Keratinocyte (primary cell): ENCODE results near the gene HMCN2. TPM values are rescaled to one million over a fixed set of nuclear protein-coding genes. Genes with fewer than 3 reads are reported as not detected.

Source experiments
- DNase-seq: peaks from one replicate; pipeline ENCODE4 v3.0.0-alpha.2; 2011; ENCODE audit warnings: low read depth, missing footprints, low spot score
- FAIRE-seq: peaks from 2 replicates; lab custom pipeline; 2011; peaks lifted over from hg19 to GRCh38; lab: Jason Lieb, UNC
- H2AFZ ChIP-seq: 2 replicates; pipeline ENCODE4 v1.6.0; 2012; ENCODE audit warnings: low read length, control low read depth, inconsistent platforms; ENCODE audit not compliant: control insufficient read depth
- H3K27ac ChIP-seq: 2 replicates; pipeline ENCODE4 v1.5.1; 2011; ENCODE audit warnings: low read length; ENCODE audit not compliant: control insufficient read depth, insufficient read depth
- H3K27me3 ChIP-seq: 3 replicates; pipeline ENCODE4 v1.6.0; 2011; ENCODE audit warnings: low read length; ENCODE audit not compliant: control insufficient read depth, insufficient read depth; ENCODE audit errors: extremely low read depth
- H3K36me3 ChIP-seq, 2 experiments: 2 replicates in 1 of 2; 3 replicates in 1 of 2; pipeline ENCODE4 v1.5.1; 2011; ENCODE audit warnings: low read length in 2 of 2, mild to moderate bottlenecking in 1 of 2; ENCODE audit not compliant: control insufficient read depth in 2 of 2, insufficient read depth in 2 of 2; ENCODE audit errors: extremely low read depth in 1 of 2
- H3K4me1 ChIP-seq: 3 replicates; pipeline ENCODE4 v1.5.1; 2011; ENCODE audit warnings: low read length; ENCODE audit not compliant: control insufficient read depth, insufficient read depth; ENCODE audit errors: extremely low read depth
- H3K4me2 ChIP-seq: 3 replicates; pipeline ENCODE4 v1.6.0; 2011; ENCODE audit warnings: low read depth, low read length; ENCODE audit not compliant: control insufficient read depth, insufficient read depth; ENCODE audit errors: extremely low read depth
- H3K4me3 ChIP-seq, 3 experiments: fragments of 200-600 bp in 1 of 3; sonication (generic) in 1 of 3; 2 replicates in 2 of 3; 3 replicates in 1 of 3; pipeline ENCODE4 v1.5.1; 2011 to 2016; ENCODE audit warnings: low read length in 3 of 3, mild to moderate bottlenecking in 3 of 3, control low read depth in 2 of 3, inconsistent platforms in 1 of 3, low read depth in 1 of 3, mixed read lengths in 1 of 3, mixed run types in 1 of 3, moderate library complexity in 1 of 3; ENCODE audit not compliant: control insufficient read depth in 2 of 3, insufficient read depth in 2 of 3; ENCODE audit errors: extremely low read depth in 1 of 3
- H3K79me2 ChIP-seq: 2 replicates; pipeline ENCODE4 v1.6.0; 2012; ENCODE audit warnings: low read length; ENCODE audit not compliant: control insufficient read depth, insufficient read depth
- H3K9ac ChIP-seq: 3 replicates; pipeline ENCODE4 v1.6.0; 2011; ENCODE audit warnings: low read length; ENCODE audit not compliant: control insufficient read depth, insufficient read depth; ENCODE audit errors: extremely low read depth
- H3K9me1 ChIP-seq: 3 replicates; pipeline ENCODE4 v1.6.0; 2011; ENCODE audit warnings: low read length; ENCODE audit not compliant: control insufficient read depth, insufficient read depth; ENCODE audit errors: extremely low read depth
- H3K9me3 ChIP-seq: 2 replicates; pipeline ENCODE4 v1.5.1; 2012; ENCODE audit warnings: low read depth, low read length; ENCODE audit not compliant: control insufficient read depth
- H4K20me1 ChIP-seq: 3 replicates; pipeline ENCODE4 v1.6.0; 2011; ENCODE audit warnings: low read length; ENCODE audit not compliant: control insufficient read depth, insufficient read depth; ENCODE audit errors: extremely low read depth
- EZH2 ChIP-seq: IDR thresholded peaks from one replicate; pipeline ENCODE4 v1.6.1; 2012; ENCODE audit warnings: inconsistent platforms, mild to moderate bottlenecking, low read length, moderate library complexity
- dilution Hi-C: fragments of 300-500 bp; cut with MboI; formaldehyde crosslinking; loops from one replicate; pipeline ENCODE4 v1.7.0; 2020; ENCODE audit warnings: low sequenced_read_pairs; ENCODE audit not compliant: extremely low pct_ligation_motif_present
- polyA plus RNA-seq, 5 experiments: library from polyadenylated mRNA; depleted of rRNA in 3 of 5; stranded (reverse) in 3 of 5; stranded (forward) in 1 of 5; unstranded in 1 of 5; fragments of >200 nt; gene quantifications; 1 replicate in 1 of 5; 2 replicates in 3 of 5; 3 replicates in 1 of 5; pipeline versions ENCODE4 v1.2.1 to v1.2.3, GENCODE V29; 2011 to 2012; ENCODE audit warnings: missing spikeins in 2 of 5, low read depth in 1 of 5, low replicate concordance in 1 of 5
- TF ChIP-seq, protein P1 (sequence below), 3 experiments: IDR thresholded peaks in 1 of 3; conservative IDR thresholded peaks in 1 of 3; optimal IDR thresholded peaks in 1 of 3; 2 replicates in 2 of 3; 3 replicates in 1 of 3; pipeline versions ENCODE3 to v1.5.1; 2011; ENCODE audit warnings: low read length in 3 of 3, mild to moderate bottlenecking in 3 of 3, moderate library complexity in 2 of 3, control low read depth in 1 of 3, inconsistent platforms in 1 of 3; ENCODE audit not compliant: insufficient read depth in 2 of 3; ENCODE audit errors: extremely low read depth in 1 of 3

The HMCN2 gene
- polyA plus RNA-seq, 1 donor (not counting 4 experiments of a cell fraction or from before 2014, with no cell fraction given) = not detected

DNA sequence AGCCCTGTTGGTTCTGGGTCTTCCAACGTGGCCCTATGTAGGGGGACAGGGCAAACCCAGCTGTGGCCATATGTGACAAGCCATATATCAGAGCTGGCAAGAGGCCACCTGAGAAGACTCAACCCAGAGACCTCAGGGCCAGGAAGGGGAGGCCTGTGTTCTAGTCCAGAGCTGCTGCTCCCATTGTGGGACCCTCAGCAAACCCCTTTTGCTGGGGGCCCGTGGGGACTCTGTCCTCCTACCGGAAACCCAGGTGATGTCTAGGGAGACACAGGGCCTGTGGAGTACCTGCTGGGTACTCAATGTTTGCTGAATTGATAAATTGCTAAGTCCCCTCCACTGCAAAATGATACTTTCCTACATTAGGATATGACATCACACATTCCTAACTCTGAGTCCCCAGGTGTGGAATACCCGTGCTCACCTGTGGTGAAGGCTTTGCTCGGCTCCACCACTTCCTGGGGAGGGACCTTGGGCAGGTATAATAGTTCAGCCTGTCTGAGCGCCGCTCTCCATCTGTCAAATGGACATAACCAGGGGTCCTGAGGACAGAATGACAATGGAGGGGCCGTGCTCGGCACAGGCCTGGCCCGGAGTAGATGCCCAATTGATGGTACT is 140.8 kb downstream of the HMCN2 start:
- TF ChIP-seq, protein P1, sequence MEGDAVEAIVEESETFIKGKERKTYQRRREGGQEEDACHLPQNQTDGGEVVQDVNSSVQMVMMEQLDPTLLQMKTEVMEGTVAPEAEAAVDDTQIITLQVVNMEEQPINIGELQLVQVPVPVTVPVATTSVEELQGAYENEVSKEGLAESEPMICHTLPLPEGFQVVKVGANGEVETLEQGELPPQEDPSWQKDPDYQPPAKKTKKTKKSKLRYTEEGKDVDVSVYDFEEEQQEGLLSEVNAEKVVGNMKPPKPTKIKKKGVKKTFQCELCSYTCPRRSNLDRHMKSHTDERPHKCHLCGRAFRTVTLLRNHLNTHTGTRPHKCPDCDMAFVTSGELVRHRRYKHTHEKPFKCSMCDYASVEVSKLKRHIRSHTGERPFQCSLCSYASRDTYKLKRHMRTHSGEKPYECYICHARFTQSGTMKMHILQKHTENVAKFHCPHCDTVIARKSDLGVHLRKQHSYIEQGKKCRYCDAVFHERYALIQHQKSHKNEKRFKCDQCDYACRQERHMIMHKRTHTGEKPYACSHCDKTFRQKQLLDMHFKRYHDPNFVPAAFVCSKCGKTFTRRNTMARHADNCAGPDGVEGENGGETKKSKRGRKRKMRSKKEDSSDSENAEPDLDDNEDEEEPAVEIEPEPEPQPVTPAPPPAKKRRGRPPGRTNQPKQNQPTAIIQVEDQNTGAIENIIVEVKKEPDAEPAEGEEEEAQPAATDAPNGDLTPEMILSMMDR (optimal IDR thresholded peaks at IDR 0.05 in 1 of 3, IDR thresholded peaks at IDR 0.05 in 1 of 3, conservative IDR thresholded peaks at IDR 0.05 in 1 of 3; ENCODE audit: extremely low read depth in 1 of 3, insufficient read depth in 2 of 3, low read length in 3 of 3) = no peak
- TF ChIP-seq EZH2 = no peak
- Histone ChIP-seq H3K27ac (no peak overlapping the region), H2AFZ (no peak overlapping the region), H3K27me3 (peaks cover 4% of the 10 kb centered on the region), H4K20me1 (no peaks in the 10 kb centered on the region), H3K9me3 (no peaks in the 10 kb centered on the region), H3K4me1 (peaks cover 6% of the 10 kb centered on the region), H3K9me1 (no peaks in the 10 kb centered on the region), H3K4me2 (no peak overlapping the region), H3K9ac (no peak overlapping the region), H3K36me3 (no peaks in the 10 kb centered on the region), H3K79me2 (no peaks in the 10 kb centered on the region), H3K4me3 (no peak overlapping the region)
- dilution Hi-C loops = no loop called here
- no peak for DNase-seq
- FAIRE-seq = no peak

GRCh38 chr9:130407916-130408663 is 142.5 kb downstream of the HMCN2 start:
- Histone ChIP-seq H3K36me3 (no peaks in the 10 kb centered on the region), H3K9me1 (no peaks in the 10 kb centered on the region), H4K20me1 (no peaks in the 10 kb centered on the region), H3K27me3 (peaks cover 4% of the 10 kb centered on the region), H3K9me3 (no peaks in the 10 kb centered on the region), H3K27ac (no peak overlapping the region), H2AFZ (no peak overlapping the region), H3K79me2 (no peaks in the 10 kb centered on the region), H3K4me1 (peaks cover 8% of the 10 kb centered on the region), H3K4me2 (no peak overlapping the region), H3K4me3 (no peak overlapping the region), H3K9ac (no peak overlapping the region)
- no peak for TF ChIP-seq EZH2
- TF ChIP-seq, protein P1 (optimal IDR thresholded peaks at IDR 0.05 in 1 of 3, IDR thresholded peaks at IDR 0.05 in 1 of 3, conservative IDR thresholded peaks at IDR 0.05 in 1 of 3; ENCODE audit: extremely low read depth in 1 of 3, insufficient read depth in 2 of 3, low read length in 3 of 3) = no peak
- no peak for DNase-seq
- dilution Hi-C loops = no loop called here
- no peak for FAIRE-seq
